ENCODE data around the gene CCDC30. TPM values are rescaled to one million over a fixed set of nuclear protein-coding genes. Genes with fewer than 3 reads are reported as not detected.

The CCDC30 gene
- total and polyA plus RNA-seq, 12 donors, result 0.38 to 3.2 (median 1.3) TPM

DNA sequence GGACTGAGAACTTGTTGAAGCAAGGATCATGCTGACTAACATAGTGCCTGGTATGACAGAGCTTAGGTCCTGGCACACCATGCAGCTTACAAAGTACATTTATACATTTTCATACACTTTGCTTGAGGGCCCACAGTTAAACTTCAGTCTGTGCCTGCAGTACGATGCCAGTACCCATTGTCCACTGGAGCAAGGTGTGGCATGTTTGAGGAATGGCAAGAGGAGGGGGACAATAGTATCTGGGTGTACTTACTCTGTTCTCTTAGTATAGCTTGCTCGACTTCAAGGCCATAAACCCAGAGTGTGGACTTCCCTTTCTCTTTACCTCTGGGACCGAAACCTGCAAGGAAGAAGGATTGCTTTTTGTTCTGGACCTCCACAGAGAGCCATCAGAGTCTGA is 212.4 kb downstream of the CCDC30 start:
- intact Hi-C loops (cut with DNase I), result no loop called here
- H3K27me3 ChIP-seq, result no peaks in the 10 kb centered on the region
- WGBS, 2 donors, result 92 to 96% methylated on average over 3 of the region's 3 CpGs
- peaks cover 0 to 17% (median 8%) of the 10 kb centered on the region in 9 donors for H3K4me1 ChIP-seq
- no peak overlapping the region for H3K4me3 ChIP-seq
- peaks cover 0 to 48% (median 9%) of the 10 kb centered on the region in 9 donors for H3K36me3 ChIP-seq
- no peak for ATAC-seq
- TF ChIP-seq, protein P1, sequence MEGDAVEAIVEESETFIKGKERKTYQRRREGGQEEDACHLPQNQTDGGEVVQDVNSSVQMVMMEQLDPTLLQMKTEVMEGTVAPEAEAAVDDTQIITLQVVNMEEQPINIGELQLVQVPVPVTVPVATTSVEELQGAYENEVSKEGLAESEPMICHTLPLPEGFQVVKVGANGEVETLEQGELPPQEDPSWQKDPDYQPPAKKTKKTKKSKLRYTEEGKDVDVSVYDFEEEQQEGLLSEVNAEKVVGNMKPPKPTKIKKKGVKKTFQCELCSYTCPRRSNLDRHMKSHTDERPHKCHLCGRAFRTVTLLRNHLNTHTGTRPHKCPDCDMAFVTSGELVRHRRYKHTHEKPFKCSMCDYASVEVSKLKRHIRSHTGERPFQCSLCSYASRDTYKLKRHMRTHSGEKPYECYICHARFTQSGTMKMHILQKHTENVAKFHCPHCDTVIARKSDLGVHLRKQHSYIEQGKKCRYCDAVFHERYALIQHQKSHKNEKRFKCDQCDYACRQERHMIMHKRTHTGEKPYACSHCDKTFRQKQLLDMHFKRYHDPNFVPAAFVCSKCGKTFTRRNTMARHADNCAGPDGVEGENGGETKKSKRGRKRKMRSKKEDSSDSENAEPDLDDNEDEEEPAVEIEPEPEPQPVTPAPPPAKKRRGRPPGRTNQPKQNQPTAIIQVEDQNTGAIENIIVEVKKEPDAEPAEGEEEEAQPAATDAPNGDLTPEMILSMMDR (IDR thresholded peaks at IDR 0.05), result no peak
- H3K27ac ChIP-seq, result no peak overlapping the region
- no peaks in the 10 kb centered on the region for H3K9me3 ChIP-seq
- no peak for DNase-seq

DNA sequence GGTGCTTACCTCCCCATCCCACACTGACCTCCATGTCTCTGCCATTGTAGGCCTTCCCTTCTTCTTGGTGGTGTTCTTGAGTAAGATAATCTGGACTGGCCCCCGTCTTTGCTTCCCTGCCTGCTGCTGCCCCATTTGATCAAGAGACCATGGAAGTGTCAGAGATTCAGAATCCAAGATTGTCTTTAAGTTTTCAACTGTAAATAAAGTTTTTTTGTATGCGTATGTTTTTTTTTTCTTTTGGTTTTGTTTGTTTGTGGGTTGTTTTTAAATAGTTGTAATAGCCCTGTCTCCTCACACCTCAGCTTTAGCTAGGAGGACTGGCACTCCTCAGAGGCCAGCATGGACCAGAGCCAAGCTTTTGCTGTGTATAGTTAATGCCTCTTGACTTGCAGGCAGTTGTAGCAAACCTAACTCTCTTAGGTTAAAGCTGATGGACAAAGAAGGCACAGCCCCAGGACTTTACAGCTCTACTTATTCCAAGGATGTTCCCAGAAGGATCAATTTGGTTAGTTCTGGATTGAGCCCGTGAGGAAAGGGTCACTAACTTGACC is 213.5 kb downstream of the CCDC30 start:
- H3K9me3 ChIP-seq, result no peaks in the 10 kb centered on the region
- no peaks in the 10 kb centered on the region for H3K27me3 ChIP-seq
- no peak overlapping the region for H3K4me3 ChIP-seq
- TF ChIP-seq, protein P1 (IDR thresholded peaks at IDR 0.05), result no peak
- intact Hi-C loops (cut with DNase I), result no loop called here
- H3K36me3 ChIP-seq, result peaks cover 0 to 37% (median 5%) of the 10 kb centered on the region in 9 donors
- H3K4me1 ChIP-seq, result peaks cover 0 to 27% (median 18%) of the 10 kb centered on the region in 9 donors
- peak in 2 of 8 donors; percentile 42 to 47 for ATAC-seq
- H3K27ac ChIP-seq, result no peak overlapping the region
- 68 to 84% methylated on average over 3 of the region's 3 CpGs for WGBS, 2 donors
- DNase-seq, result peak; percentile 26 to 39

DNA sequence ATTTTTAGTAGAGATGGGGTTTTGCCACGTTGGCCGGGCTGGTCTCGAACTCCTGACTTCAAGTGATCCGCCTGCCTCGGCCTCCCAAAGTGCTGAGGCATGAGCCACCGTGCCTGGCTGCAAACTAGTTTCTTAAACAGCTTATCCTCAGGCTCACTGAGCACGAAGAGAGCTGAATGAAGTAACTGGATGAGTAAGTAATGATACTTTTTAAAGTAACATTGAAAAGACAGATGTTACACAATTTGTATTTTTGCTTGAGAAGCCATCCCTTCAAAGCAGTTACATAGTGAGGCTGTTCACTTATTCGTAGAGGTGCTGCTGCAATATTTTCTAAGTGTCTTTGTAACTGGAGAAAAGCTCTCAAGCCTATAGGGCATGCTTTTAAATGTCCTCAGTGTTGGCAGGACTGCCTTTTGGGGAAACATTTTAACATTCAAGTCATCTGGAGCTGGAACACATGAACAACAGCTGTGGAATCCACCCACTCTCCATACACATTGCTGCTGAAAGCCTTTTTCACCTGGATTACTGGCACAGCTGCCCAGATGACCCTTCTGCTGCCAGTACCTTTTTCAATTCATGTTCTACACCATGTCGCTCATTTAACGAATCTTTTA is 216.4 kb downstream of the CCDC30 start:
- TF ChIP-seq, protein P1 (IDR thresholded peaks at IDR 0.05), result no peak
- H3K27me3 ChIP-seq, result no peaks in the 10 kb centered on the region
- DNase-seq (no peak), ATAC-seq (no peak)
- WGBS, 2 donors, result 85 to 87% methylated on average over 10 of the region's 10 CpGs
- no peak overlapping the region for H3K4me3 ChIP-seq
- H3K4me1 ChIP-seq, result peaks cover 4 to 36% (median 31%) of the 10 kb centered on the region in 9 donors
- no peak overlapping the region for H3K27ac ChIP-seq
- H3K9me3 ChIP-seq, result no peaks in the 10 kb centered on the region
- intact Hi-C loops (cut with DNase I), result no loop called here
- peaks cover 0 to 32% (median 5%) of the 10 kb centered on the region in 9 donors for H3K36me3 ChIP-seq

DNA sequence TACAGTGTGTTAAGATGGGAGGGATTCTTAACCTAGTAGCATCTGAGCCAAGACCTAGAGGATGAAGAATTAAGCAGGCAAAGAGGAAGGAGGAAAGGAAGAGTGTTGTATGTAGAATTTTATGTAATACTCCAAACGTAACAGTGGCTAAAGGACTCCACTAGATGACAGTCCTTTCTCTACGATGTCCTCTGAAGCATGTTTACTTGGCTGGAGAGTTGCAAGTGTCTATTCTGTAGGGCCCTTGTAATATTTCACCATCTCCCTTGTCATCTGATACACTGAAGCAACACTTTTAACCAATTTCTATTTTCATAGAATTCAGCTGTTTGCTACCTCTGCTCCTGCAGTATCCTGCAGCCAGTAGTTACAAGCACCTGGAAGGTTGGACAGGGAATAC is 217.0 kb downstream of the CCDC30 start:
- Histone ChIP-seq H3K27ac (no peak overlapping the region), H3K4me3 (peak overlapping the region in 1 of 10 donors; percentile 86), H3K9me3 (no peaks in the 10 kb centered on the region), H3K36me3 (peaks cover 0 to 31% (median 5%) of the 10 kb centered on the region in 9 donors), H3K4me1 (peaks cover 4 to 40% (median 34%) of the 10 kb centered on the region in 9 donors), H3K27me3 (no peaks in the 10 kb centered on the region)
- ATAC-seq, result no peak
- WGBS, 2 donors, result 72 to 75% methylated on average over 2 of the region's 2 CpGs
- TF ChIP-seq, protein P1 (IDR thresholded peaks at IDR 0.05), result no peak
- intact Hi-C loops (cut with DNase I), result loop anchor here in 3 of 10 donors (5.0 to 10.0 kb wide), 3 partner anchors 335 to 345 kb away; partner anchors contain the start of gene FOXJ3 (in 1 of the 3)
- DNase-seq, result no peak

All from heart right ventricle (tissue), 16 donors.